ENCODE data around the gene EP400.
"Not testable (repeated sequence)": the region's sequence is repeated elsewhere in the genome, so short reads cannot be mapped to it uniquely, and the experiment has no call there.

EP400 gene

GRCh38 chr12:132099739-132100138 is 150.0 kb downstream of the EP400 start:
- DNase-seq: no peak

- no peak for DNase-seq
These were observed 150.7 kb downstream of the EP400 start for GRCh38 chr12:132100306-132101065.

GRCh38 chr12:132102297-132102696 is 152.6 kb downstream of the EP400 start:
- no peak for DNase-seq

GRCh38 chr12:132103072-132103471 is 153.3 kb downstream of the EP400 start:
- not testable (repeated sequence) for DNase-seq

GRCh38 chr12:132103542-132104308 is 154.0 kb downstream of the EP400 start:
- DNase-seq: no peak

- no peak for DNase-seq
These were observed 155.7 kb downstream of the EP400 start for GRCh38 chr12:132105467-132105866.

GRCh38 chr12:132106921-132107320 is 157.2 kb downstream of the EP400 start:
- DNase-seq: no peak

- DNase-seq: peak; percentile 4
These were observed 158.6 kb downstream of the EP400 start for GRCh38 chr12:132108211-132108832.

GRCh38 chr12:132109741-132110140 is 160.0 kb downstream of the EP400 start:
- DNase-seq: no peak

GRCh38 chr12:132110677-132111076 is 160.9 kb downstream of the EP400 start:
- DNase-seq: no peak

GRCh38 chr12:132111654-132112304 is 162.0 kb downstream of the EP400 start:
- DNase-seq: no peak

- DNase-seq: no peak
These were observed 164.9 kb downstream of the EP400 start for GRCh38 chr12:132114667-132115066.

GRCh38 chr12:132115500-132115899 is 165.8 kb downstream of the EP400 start:
- no peak for DNase-seq

- DNase-seq: no peak
These were observed 167.2 kb downstream of the EP400 start for GRCh38 chr12:132116709-132117557.

GRCh38 chr12:132117558-132117875 is 167.8 kb downstream of the EP400 start:
- DNase-seq: no peak

GRCh38 chr12:132118876-132119275 is 169.1 kb downstream of the EP400 start:
- no peak for DNase-seq

GRCh38 chr12:132121283-132121682 is 171.5 kb downstream of the EP400 start:
- DNase-seq: no peak

GRCh38 chr12:132123970-132124765 is 174.4 kb downstream of the EP400 start:
- no peak for DNase-seq

GRCh38 chr12:132124766-132125425 is 175.2 kb downstream of the EP400 start:
- DNase-seq: no peak

- DNase-seq: no peak
These were observed 176.0 kb downstream of the EP400 start for GRCh38 chr12:132125736-132126135.

- no peak for DNase-seq
These were observed 177.3 kb downstream of the EP400 start for GRCh38 chr12:132127041-132127440.
